Cardiac fibroblast (primary cell): ENCODE results near the gene SMIM30.

Source experiments
- DNase-seq, 2 donors: peaks; one replicate each; pipeline versions ENCODE4 v3.0.0 to v3.0.0-alpha.2; 2010; ENCODE audit warnings: low read depth in 2 of 2
- H3K4me3 ChIP-seq, 2 donors: replicated peaks in 1 of 2; 1 replicate in 1 of 2; 2 replicates in 1 of 2; pipeline ENCODE4 v1.5.1; 2011; ENCODE audit warnings: low read depth in 2 of 2, low read length in 2 of 2, mild to moderate bottlenecking in 2 of 2, moderate library complexity in 1 of 2
- TF ChIP-seq, protein P1 (sequence below): IDR thresholded peaks from one replicate; pipeline ENCODE4 v1.5.1; 2011; ENCODE audit warnings: low read depth, mild to moderate bottlenecking, low read length, inconsistent platforms

SMIM30 gene

DNA sequence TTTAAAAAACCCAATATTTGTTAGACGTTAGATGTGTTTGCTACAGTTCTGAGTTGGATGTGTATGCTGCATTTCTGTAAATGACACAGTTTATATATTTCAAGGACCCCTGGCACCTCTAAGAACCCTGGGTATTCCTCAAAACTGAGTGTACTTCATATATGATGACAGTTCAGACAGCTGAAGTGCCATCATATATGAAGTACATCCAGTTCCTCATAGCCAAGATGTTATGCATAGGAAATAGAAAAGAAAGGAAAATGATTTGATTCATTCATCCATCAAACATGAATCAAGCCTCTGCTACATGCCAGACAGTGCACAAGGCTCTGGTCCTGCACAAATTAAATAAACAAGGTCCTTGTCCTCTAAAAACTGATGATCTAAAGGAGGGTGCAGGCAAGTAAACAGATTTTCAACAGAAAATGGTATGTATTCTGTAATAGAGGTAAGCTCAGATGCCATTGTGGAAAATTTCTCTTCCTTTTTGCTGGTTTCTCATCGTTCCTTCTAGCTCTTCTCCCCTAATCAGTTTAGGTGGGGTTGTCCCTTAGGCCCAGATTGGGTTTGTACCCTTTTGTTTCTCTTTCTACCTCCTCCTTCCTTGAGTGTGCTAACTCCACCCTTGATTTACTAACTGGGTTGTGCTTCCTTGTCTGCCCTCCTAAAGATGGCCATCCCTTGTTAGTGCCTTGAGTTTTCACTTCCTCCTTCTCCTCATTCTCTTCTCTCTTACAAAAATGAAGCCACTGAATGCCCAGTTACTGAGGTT lies 25.3 kb upstream of the SMIM30 start:
- H3K4me3 ChIP-seq, result no peak overlapping the region
- DNase-seq, result no peak
- TF ChIP-seq, protein P1, sequence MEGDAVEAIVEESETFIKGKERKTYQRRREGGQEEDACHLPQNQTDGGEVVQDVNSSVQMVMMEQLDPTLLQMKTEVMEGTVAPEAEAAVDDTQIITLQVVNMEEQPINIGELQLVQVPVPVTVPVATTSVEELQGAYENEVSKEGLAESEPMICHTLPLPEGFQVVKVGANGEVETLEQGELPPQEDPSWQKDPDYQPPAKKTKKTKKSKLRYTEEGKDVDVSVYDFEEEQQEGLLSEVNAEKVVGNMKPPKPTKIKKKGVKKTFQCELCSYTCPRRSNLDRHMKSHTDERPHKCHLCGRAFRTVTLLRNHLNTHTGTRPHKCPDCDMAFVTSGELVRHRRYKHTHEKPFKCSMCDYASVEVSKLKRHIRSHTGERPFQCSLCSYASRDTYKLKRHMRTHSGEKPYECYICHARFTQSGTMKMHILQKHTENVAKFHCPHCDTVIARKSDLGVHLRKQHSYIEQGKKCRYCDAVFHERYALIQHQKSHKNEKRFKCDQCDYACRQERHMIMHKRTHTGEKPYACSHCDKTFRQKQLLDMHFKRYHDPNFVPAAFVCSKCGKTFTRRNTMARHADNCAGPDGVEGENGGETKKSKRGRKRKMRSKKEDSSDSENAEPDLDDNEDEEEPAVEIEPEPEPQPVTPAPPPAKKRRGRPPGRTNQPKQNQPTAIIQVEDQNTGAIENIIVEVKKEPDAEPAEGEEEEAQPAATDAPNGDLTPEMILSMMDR, result no peak

DNA sequence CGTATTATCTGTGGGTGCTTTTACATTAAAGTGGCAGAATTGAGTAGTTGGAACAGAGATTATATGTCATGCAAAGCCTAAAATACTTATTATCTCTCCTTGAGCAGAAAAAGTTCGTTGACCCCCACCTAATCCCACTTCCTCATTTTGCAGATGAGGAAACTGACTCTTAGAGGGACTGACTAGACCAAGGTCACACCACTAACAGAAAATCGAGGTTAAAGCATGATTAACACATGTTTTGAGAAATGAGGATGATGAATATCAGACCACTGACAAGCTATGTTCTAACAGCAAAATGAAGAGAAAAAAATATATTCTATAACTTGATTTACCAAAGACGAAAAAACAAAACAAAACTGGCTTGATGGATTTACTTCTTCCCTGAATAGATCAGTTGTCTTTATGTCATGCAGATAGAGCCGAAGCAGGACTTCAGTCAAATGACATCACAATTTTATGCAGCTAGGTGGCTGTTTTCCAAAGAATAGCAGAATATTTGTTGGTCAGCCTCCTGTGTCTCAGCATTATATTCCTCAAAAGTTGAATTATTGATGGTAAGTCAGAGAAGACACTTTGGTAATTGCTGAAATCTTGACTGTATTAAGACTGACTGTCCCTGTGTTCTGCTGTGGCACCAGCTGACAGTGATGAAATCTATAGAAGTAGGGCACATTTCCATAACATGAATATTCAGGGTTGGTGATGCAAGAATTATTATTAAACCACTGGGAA lies 24.2 kb upstream of the SMIM30 start:
- no peak for DNase-seq
- no peak overlapping the region for H3K4me3 ChIP-seq
- TF ChIP-seq, protein P1, result no peak

DNA sequence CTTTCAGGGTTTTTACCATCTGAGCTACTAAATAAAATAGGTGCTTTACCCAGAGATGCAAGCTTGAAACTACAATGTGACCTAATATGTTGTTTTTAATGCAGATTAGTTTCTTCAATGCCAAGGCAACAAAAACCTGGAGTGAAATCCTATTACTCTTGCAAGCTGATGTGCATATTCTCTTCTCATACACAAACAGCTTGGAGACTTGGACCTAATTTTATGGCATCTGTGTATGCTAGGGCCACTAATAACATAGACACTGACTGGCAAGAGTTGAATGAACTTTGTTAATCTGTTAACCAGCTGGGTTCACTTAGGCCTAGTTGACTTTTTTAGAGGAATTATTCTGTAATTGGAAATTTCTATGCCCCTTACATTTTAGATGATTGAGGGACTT lies 23.4 kb upstream of the SMIM30 start:
- H3K4me3 ChIP-seq, result no peak overlapping the region
- DNase-seq, result no peak
- TF ChIP-seq, protein P1, result no peak

GRCh38 chr7:113140956-113141355 lies 22.6 kb upstream of the SMIM30 start:
- no peak for DNase-seq
- TF ChIP-seq, protein P1, result no peak
- no peak overlapping the region for H3K4me3 ChIP-seq

- no peak for DNase-seq
- TF ChIP-seq, protein P1, result no peak
- no peak overlapping the region for H3K4me3 ChIP-seq
These were observed 18.9 kb upstream of the SMIM30 start for GRCh38 chr7:113137241-113137640.

DNA sequence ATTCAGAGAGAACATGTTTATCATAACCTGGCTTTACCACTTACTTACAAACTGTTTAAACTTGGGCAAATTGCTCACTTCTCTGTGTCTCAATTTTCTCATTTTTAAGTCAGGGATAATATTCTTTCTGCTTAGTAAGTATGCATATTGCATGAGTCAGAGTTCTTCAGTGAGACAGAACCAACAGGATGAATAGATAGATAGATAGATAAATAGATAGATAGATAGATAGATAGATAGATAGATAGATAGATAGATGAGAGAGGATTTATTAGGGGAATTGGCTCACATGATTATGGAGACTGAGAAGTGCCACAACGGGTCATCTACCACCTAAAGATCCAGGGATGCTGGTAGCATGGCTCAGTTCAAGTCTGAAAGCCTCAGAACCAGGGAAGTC lies 15.7 kb upstream of the SMIM30 start:
- no peak for DNase-seq
- H3K4me3 ChIP-seq, result no peak overlapping the region
- TF ChIP-seq, protein P1, result no peak
